Stimulated activated CD8-positive, alpha-beta memory T cell treated with anti-CD3 and anti-CD28 coated beads, Interleukin-15, amount 100 ng/mL, for 1 hour (primary cell): Measurements from ENCODE around the gene DPYSL4.

Experiments used
- DNase-seq: peaks from one replicate; pipeline ENCODE4 v3.0.0-alpha.2; 2020; ENCODE audit warnings: low read depth

Gene DPYSL4

DNA sequence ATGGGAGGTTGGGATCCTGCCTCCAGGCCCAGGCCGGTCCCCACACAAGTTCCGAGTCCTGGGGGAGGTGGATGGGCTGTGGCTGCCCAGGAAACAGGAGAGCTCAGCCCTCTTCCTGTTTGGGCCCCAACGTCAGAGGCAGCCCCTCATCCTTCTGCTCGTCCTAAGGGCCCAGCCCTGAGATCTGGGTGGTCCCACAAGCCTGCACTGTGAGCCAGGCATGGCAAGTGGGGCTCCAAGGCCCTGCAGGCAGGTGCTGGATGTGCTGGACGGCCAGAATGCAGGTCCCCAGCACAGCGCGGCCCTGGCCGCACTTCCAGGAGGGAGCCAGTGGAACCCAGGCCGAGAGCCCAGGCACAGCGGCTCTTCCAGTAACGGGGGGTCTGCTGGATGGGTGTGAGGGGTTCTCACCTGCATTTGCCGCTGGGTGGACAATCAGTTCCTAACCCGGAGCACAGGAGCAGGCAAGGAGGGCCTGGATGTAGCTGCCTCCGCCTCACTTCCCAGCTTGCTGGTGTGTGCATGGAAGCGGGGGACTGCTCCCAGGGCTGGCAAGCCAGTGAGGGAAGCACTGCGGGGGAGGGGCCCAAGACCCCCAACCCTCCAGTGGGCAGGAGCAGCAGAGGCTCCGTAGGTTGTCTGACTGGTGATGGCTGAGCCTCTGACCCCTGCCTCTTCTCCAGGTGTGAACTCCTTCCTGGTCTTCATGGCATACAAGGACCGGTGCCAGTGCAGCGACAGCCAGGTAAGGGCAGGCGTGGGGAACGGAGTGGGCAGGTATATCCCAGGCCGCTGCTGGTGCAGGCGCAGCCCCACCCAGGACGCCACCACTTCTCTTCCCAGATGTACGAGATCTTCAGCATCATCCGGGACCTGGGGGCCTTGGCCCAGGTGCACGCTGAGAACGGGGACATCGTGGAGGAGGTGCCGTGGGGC lies 9.7 kb downstream of the DPYSL4 start:
- no peak for DNase-seq

DNA sequence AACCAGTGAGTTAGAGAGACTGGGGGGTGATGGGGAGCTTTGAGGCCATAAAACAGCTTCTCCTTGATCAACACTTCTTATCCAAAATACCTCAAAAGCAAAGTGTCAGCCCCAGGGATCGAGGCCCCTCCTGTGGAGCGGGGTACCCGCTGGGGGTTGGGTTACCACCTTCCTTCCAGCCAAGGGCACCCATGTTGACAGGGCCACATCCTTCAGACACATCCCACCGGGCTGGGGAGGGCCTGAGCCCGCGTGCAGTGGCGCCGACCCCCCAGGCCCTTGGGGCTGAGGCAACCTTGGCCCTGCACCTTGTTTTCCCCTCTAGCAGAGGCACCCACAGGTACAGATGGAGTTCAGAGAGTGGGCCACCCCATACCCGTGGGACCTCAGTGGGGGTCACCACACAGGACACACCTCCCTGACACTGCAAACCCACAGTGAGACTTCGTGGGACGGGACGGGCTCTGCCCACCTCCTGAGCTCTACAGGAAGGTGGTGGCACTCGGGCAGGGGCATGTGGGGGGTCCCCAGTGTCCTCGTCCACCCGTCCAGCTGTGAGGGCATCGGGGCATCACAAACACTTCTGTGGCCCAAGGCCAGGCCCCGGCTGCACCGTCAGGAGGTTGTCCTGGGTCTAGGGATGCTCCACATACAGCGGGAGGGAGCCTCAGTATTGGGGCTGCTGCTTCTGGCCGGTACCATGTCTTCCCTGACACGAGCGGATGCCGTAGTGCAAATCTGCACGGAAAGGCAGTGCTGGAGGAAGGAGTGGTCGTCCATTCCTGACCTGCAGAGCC lies 10.7 kb downstream of the DPYSL4 start:
- DNase-seq = no peak

DNA sequence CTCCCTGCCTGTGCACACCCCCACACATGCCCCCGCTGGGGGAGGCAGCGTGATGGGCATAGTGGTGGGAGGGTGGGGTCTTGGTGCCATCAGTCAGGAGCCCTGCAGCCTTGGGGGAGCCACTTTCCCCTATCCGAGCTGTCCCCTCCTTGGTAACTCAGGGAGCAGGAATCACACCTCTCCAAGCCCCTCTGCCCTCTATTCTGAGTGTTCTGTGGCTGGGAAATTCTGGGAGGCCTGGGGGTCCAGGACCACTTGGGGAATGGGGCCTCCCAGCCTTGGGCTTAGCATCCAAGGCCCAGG lies 11.3 kb downstream of the DPYSL4 start:
- DNase-seq = no peak

DNA sequence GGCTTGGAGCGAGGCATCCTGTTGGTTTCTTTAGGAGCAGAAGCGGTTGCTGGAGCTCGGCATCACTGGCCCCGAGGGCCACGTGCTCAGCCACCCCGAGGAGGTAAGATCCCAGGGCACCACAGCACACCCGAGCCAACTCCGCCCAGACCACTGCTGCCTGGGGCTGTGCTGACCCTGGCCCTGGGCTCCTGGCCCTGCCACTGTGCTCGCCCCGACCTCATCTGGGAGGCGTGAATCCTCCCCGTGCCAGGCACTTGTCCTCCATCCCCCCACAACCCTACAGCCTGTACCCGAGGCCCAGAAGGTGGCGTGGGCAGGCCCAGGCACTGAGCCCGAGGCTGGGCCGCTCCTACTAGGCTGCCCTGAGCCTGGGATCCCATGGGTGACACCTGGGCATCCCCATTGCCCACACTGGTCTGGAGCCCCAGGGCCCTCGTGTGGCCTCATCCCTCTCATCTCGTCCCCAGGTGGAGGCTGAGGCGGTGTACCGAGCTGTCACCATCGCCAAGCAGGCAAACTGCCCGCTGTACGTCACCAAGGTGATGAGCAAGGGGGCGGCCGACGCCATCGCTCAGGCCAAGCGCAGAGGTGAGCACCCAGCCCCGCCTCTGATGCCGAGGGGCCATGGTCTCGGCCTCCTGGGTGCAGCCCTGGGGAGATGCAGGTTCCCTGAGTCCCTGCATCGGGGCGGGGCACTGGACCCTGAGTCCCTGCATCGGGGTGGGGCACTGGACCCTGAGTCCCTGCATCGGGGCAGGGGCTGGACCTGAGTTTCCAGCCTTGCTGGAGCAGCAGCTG lies 11.8 kb downstream of the DPYSL4 start:
- no peak for DNase-seq

DNA sequence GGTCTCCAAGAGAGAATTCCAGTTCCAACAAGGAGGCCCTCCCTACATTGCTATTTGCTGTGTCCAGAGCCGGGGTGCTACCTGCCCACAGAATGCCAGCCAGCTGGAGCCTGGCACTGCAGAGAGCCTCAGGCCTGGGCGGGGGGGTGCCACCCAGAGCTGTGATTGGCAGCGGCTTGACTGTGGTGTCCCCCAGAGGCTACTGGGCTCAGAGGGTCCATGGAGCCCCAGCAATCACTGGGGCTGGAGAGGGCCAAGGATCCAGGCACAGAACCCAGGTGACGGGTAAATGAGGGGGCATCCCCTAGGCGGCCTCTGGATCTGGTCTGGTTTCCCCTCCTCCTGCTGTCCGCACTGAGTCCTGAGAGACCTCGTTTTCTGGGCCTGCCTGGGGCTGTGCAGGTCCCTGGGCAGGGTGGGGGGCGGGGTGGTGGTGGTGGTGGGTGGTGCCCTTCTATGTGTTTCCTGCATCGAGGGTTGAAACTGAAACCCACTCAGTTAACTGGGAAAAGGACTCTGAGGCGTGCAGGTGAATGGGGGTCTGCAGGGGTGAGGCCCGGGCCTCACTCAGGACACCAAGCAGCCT lies 12.6 kb downstream of the DPYSL4 start:
- DNase-seq = no peak

DNA sequence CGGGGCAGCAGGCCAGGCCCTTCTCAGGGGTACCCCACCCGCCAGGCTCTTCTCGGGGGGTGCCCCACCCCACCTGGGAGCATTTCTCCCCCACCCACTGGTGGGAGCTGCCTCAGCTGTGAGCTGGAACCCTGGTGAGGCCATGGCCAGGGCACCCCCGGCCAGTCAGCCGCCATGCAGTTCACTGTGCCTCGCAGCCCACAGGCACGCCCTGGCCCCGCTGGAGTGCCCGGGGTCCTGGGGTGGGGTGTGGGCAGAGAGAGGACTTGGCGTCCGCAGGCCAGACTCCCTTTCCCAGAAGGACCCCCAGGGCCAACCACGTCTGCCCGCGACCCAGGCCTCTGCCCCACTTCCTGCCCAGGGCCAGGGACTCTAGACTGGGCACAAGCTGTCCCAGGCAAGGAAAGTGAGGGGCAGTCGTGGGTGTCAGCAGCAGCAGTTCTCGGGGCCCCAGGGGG lies 13.1 kb downstream of the DPYSL4 start:
- DNase-seq = no peak

DNA sequence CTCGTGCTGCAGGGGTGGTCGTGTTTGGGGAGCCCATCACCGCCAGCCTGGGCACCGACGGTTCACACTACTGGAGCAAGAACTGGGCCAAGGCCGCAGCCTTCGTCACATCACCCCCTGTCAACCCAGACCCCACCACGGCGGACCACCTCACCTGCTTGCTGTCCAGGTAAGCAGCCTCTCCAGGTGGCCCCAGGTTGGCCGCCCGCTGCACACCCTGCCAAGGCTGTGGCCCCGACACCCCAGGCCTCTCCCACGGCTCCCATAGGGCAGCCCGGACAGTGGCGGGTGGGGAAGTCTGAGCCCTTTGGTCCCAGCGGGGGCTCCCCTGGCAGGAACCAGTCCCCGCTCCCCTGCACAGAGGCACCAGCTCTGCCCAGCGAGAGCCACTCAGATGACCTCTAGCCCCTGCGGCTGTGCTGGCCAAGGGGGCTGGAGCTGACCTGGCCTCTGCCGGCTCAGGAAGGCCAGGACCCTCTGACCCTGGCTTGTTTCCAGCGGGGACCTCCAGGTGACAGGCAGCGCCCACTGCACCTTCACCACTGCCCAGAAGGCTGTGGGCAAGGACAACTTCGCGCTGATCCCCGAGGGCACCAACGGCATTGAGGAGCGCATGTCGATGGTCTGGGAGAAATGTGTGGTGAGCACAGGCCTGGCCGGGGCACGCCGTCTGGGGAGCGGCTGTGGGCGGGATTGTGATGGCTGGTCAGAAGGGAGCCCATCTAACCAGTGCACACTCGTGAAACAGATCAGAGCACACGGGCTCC lies 13.8 kb downstream of the DPYSL4 start:
- no peak for DNase-seq

DNA sequence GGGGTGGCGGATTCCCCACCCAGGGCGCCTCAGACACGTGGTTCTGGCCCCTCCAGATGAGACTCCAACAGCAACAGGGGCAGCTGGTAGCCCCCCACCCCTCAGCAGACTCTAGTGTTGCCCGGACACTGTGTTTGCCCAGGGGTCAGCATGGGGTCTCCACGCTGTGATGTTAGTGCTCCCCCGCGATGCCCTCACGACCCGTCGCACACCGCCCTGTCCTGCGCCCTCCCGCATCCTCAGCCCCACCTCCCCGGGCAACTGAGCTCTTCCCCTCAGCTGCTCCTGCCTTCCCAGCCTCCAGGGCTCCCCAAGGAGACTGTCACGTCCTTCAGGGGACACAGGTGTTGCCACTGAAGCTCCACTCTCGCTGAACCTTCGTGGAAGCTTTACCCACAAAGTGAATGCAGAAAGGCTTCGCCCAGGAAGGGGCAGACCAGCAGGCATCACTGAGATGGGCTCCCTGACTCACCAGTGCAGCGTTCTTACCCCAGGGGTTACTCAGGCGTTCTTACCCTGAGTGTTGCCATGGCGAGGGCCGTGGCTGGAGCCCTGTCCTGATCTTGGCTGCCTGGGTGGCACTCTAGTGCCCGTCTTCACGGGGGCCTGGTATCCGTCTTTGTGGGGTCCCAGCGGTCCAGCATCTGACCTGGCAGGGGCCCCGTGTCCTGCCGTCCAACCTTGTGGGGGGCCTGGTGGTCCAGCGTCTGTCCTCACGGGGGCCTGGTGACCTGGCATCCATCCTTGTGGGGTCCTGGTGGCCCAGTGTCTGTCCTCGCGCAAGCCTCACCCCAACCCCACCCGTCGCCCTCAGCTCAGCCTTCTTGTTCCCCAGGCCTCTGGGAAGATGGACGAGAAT lies 14.6 kb downstream of the DPYSL4 start:
- DNase-seq = no peak

DNA sequence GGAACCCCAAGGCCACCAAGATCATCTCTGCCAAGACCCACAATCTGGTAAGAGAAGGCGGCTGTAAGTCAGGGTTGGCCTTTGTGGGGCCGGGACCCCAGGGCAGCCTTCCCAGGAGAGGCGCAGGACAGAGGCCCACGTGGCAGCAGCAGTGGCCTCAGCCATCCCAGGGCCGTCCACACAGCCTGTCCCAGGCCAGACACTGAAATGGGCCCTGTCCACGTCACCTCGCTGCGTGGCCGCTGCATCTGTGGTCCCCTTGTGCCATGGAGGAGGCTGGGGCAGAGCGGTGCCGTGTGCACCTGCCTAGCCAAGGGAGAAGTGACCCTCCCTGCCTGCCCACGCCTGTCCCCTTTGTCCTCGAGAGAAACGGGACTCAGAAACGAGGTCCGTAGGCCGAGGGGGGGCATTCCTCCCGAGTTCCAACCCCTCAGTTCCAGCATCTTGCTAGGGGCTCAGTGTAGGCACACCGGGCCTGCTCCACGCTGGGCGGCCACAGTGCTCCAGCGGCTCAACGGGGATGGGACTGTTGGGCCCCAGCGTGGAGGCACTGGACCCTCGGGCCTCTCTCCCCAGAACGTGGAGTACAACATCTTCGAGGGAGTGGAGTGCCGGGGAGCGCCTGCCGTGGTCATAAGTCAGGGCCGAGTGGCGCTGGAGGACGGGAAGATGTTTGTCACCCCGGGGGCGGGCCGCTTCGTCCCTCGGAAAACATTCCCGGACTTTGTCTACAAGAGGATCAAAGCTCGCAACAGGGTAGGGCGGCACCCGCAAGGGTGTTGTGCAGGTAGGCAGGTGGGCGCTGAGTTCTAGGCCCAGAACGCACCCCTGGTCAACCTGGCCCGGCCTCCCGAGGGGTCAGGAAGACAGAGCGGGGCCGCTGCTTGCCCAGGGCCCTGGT lies 15.6 kb downstream of the DPYSL4 start:
- no peak for DNase-seq

DNA sequence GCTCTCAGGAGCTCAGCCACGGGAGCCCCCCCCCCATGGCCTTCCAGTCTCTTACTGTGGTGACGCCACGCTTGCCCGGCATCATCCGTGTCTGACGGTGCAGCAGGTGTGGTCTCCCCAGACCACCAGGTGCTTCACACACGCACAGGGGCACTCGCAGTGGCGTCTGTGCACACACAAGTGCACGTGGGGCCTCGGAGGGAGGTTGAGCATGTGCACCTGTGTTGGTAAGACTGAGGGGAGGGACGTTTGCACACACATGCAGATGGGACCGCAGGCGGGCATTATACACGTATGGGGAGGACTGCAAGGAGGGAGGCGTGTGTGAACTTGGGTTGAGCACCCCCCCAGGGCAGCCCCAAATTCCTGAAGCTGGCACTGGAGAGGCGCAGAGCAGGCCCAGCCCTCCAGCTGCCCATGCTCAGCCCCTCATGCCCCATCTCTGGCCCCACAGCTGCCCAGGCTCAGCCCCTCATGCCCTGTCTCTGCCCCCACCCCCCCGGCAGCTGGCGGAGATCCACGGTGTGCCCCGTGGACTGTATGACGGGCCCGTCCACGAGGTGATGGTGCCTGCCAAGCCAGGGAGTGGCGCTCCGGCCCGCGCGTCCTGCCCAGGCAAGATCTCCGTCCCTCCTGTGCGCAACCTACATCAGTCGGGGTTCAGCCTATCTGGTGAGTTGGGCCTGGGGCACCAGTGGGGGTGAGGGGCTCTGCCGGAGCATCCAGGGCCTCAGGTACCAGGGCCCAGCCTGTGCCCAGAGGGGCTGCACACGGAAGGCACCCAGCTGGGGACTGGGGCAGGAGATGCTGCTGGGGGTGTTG lies 16.7 kb downstream of the DPYSL4 start:
- no peak for DNase-seq

DNA sequence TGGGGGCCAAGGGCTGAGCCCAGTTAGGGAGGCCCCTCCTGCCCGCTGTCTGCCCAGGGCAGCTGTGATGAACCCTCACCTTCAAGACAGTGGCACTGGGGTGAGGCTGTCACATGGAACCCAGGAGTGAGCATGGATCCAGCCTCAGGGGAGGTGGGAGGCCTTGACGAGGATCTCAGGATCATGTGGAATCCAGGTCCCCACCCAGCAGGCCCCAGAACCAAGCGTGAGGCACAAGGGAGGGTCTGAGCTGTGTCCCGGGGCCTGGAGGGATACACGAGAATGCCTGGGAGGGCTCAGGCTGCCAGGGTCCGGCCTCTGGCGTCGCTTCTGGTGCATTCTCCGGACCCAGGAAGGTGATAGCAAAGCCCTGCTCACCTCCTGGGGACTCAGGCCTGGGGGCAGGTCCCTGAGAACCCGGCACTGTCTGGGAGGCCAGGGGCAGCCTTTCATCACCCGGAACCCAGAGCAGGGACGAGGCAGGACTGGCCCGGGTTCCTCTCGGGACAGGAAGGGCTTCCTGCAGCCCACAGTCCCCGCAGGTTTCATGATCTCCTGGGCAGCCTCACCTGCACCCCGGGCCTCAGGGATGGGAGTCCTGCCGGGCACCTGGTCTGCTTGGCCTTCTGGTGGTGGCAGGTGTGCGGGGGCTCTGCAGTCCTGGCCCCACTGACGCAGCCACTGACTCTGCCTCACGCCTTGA lies 17.5 kb downstream of the DPYSL4 start:
- DNase-seq = no peak

DNA sequence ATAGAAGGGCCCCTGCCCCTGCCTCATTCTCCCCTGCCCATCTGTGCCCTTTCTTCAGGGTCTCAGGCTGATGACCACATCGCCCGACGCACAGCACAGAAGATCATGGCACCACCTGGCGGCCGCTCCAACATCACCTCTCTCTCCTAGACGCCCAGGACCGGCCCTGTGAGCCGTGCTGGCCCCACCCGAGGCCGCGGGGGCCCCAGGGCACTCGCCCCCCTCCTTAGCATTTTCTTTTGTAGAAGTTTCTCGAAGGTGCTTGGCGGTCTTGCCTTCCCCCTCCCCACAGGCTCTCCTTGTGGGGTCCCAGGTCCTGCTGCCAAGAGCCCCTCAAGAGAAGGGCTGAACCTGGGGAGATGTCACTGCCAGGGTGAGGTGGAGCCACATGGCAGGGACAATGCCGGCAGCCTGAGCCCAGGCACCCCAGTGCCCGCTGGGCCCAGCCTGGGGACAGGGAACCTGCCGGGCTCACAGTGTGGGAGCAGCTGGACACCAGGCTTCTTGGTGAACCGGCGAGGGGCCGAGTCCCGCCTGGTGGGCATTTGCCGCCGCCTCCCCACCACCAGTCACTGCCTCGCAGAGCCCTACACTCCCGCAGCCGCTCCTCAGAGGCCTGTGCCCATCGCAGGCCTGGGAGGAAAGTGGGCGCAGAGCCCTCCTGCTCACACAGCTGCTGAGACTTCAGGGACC lies 18.2 kb downstream of the DPYSL4 start:
- no peak for DNase-seq

DNA sequence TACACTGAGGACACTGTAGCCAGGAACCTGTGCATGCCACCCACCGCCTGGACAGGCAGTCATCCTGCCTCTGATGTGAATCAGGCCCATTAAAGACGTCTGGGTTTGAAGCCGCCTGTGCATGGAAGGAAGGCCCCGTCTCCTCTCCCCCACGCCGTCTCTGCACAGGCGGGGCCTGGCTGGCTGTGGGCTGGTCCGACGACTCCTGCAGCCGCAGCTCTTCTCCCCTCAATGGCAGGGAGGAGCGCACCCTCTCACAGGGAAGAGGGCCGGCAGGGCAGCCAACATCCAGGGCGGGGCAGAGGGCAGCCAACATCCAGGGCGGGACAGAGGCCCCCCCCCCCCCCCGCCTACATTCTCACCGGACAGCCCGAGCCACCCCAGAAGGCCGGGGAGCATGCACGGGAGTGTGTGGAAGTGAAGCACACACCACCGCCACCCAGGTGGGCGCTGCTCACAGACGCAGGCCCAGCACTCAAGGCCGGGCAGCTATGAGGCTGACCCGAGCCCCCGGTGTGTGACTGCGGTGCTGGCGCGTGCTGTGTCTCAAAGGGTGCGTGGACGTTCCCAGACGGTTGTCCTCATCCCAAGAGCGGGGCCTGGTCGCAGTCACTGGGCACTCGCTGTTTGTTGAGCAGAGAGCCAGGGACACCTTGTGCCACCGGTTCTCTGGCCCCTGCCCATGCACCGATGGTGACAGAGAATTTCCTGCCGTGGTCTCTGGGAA lies 19.1 kb downstream of the DPYSL4 start:
- no peak for DNase-seq

DNA sequence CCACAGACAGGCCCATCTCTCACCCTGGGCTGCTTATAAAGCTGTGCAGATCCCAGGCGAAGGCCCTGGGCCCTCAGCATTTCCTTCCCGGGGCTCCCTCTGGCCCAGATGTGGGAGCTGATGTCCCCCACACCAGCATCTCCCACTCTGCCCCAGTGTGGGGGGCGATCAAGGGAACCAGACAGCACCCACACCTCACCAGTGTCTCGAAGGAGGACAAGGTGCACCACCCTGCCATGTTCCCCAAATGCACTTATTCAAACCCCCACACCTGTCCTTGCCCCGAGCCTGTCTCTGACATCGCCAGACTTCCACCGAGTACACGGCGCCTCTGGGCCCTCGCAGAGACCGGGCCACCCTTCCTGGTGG lies 19.6 kb downstream of the DPYSL4 start:
- DNase-seq = no peak

DNA sequence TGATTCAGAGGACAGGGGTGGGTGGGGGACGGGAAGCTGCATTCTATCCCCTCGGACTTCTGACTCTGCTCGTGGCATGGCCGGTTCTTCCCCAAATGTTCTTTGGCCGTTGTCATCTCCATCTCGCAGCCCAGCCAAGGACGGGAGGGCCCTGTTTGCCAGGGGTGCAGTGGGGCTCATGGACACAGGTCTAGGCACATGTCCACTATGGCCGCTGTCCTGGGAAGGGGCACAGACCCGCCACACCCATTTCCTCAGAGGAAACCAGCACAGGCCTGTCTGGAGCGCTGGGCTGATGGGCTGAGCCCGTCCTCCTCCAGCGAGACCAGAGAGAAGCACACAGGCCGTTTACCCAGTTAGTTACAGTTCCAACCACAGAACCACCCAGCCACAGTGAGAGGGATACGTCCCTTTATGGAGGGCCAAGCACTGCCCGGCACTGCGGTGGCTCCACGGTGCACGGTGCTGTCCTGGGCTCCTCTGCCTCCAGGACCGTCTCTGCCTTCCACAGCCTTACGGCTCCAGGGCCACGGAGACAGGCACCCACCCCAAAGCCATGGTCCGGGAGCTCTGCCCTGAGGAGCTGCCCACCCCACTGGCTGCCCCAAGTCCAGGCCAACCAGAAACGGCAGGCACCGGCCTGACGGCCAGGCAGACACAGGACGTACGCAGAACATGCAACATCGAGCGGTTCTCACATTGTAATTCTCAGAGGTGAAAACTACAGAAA lies 20.2 kb downstream of the DPYSL4 start:
- DNase-seq = no peak
